IPS-20b (cell line): Measurements from ENCODE around the gene MRPL2.

Experiments
- H3K27ac ChIP-seq: one replicate; pipeline ENCODE4 v1.5.1; 2013; ENCODE audit warnings: low read length
- H3K27me3 ChIP-seq: 2 replicates; pipeline ENCODE4 v1.6.1; 2013; ENCODE audit warnings: mild to moderate bottlenecking, low read length, inconsistent platforms; ENCODE audit not compliant: insufficient read depth
- H3K36me3 ChIP-seq: 2 replicates; pipeline ENCODE4 v1.6.1; 2013; ENCODE audit warnings: low read depth, mild to moderate bottlenecking, inconsistent platforms, low read length, moderate library complexity; ENCODE audit not compliant: insufficient read depth
- H3K4me1 ChIP-seq: 2 replicates; pipeline ENCODE4 v1.6.1; 2013; ENCODE audit warnings: mild to moderate bottlenecking, control low read depth, inconsistent platforms, low read length, moderate library complexity; ENCODE audit not compliant: insufficient read depth
- H3K4me3 ChIP-seq: 2 replicates; pipeline ENCODE4 v1.5.1; 2013; ENCODE audit warnings: mild to moderate bottlenecking, low read length, inconsistent platforms
- H3K9ac ChIP-seq: 2 replicates; pipeline ENCODE4 v1.6.1; 2013; ENCODE audit warnings: low read depth, mild to moderate bottlenecking, inconsistent platforms, low read length, moderate library complexity
- H3K9me3 ChIP-seq: 2 replicates; pipeline ENCODE4 v1.6.1; 2013; ENCODE audit warnings: mild to moderate bottlenecking, low read depth, low read length, inconsistent platforms; ENCODE audit not compliant: insufficient read depth

MRPL2 gene

GRCh38 chr6:43012364-43012763 lies 46.9 kb downstream of the MRPL2 start:
- Histone ChIP-seq H3K9me3 (no peaks in the 10 kb centered on the region), H3K27me3 (no peaks in the 10 kb centered on the region), H3K27ac (no peak overlapping the region), H3K36me3 (peaks cover 58% of the 10 kb centered on the region), H3K4me1 (peaks cover 15% of the 10 kb centered on the region; the same call in 1 of the 2 replicates), H3K4me3 (peak overlapping the region; percentile 99), H3K9ac (peak overlapping the region; percentile 91)

GRCh38 chr6:43011207-43011606 lies 48.0 kb downstream of the MRPL2 start:
- H3K4me3 ChIP-seq, result no peak overlapping the region
- H3K9me3 ChIP-seq, result no peaks in the 10 kb centered on the region
- H3K27me3 ChIP-seq, result no peaks in the 10 kb centered on the region
- no peak overlapping the region for H3K9ac ChIP-seq
- H3K4me1 ChIP-seq, result peaks cover 15% of the 10 kb centered on the region; the same call in 1 of the 2 replicates
- H3K36me3 ChIP-seq, result peaks cover 63% of the 10 kb centered on the region
- no peak overlapping the region for H3K27ac ChIP-seq

DNA sequence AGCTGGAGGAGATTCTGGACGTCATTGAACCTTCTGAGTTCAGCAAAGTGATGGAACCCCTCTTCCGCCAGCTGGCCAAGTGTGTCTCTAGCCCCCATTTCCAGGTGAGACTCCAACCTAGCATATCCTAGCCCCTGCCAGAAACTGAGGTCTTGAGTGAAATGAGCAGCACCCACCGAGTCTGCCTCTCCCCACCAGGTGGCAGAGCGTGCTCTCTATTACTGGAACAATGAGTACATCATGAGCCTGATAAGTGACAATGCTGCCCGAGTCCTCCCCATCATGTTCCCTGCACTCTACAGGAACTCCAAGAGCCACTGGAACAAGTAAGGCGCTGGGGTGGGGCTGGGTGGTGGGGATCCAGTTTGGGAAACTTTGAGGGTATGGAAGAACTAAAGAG lies 50.1 kb downstream of the MRPL2 start:
- Histone ChIP-seq H3K4me3 (no peak overlapping the region), H3K27me3 (no peaks in the 10 kb centered on the region), H3K9ac (no peak overlapping the region), H3K36me3 (peaks cover 70% of the 10 kb centered on the region), H3K27ac (no peak overlapping the region), H3K4me1 (peaks cover 10% of the 10 kb centered on the region; the same call in 1 of the 2 replicates), H3K9me3 (no peaks in the 10 kb centered on the region)

GRCh38 chr6:43007126-43007525 lies 52.1 kb downstream of the MRPL2 start:
- Histone ChIP-seq H3K4me1 (peaks cover 1% of the 10 kb centered on the region; the same call in 1 of the 2 replicates), H3K27ac (no peak overlapping the region), H3K27me3 (no peaks in the 10 kb centered on the region), H3K36me3 (peaks cover 64% of the 10 kb centered on the region), H3K9ac (no peak overlapping the region), H3K9me3 (no peaks in the 10 kb centered on the region), H3K4me3 (no peak overlapping the region)

DNA sequence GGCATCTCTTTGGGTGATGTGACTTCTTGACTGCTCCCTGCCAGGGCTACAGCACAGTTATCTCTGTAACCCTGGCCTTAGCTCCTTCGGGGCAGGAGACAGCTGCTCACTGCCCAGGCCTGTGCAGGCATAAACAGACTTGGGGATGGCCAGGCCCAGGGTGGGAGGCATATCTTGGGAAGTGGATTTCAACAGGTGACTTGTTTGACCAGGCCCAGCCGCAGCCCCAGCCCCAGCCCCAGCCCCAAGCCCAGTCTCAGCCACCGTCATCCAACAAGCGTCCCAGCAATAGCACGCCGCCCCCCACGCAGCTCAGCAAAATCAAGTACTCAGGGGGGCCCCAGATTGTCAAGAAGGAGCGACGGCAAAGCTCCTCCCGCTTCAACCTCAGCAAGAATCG lies 53.0 kb downstream of the MRPL2 start:
- Histone ChIP-seq H3K4me1 (no peaks in the 10 kb centered on the region), H3K27me3 (no peaks in the 10 kb centered on the region), H3K9ac (no peak overlapping the region), H3K36me3 (peaks cover 55% of the 10 kb centered on the region), H3K9me3 (no peaks in the 10 kb centered on the region), H3K27ac (no peak overlapping the region), H3K4me3 (no peak overlapping the region)

- Histone ChIP-seq H3K9ac (no peak overlapping the region), H3K27me3 (no peaks in the 10 kb centered on the region), H3K27ac (no peak overlapping the region), H3K9me3 (no peaks in the 10 kb centered on the region), H3K4me1 (no peaks in the 10 kb centered on the region), H3K4me3 (no peak overlapping the region), H3K36me3 (peaks cover 51% of the 10 kb centered on the region)
Measured at GRCh38 chr6:43005844-43006243, 53.4 kb downstream of the MRPL2 start.
